Measurements from ENCODE around the gene OTC.

Gene OTC

GRCh38 chrX:38357747-38358673 lies 5.6 kb downstream of the OTC start:
- peak; percentile 30 for DNase-seq

GRCh38 chrX:38363046-38363445 lies 10.6 kb downstream of the OTC start:
- no peak for DNase-seq

- DNase-seq: no peak
Measured at GRCh38 chrX:38365954-38366353, 13.6 kb downstream of the OTC start.

- no peak for DNase-seq
Measured at GRCh38 chrX:38368774-38369173, 16.4 kb downstream of the OTC start.

GRCh38 chrX:38371641-38372040 lies 19.2 kb downstream of the OTC start:
- DNase-seq: no peak

GRCh38 chrX:38374431-38374830 lies 22.0 kb downstream of the OTC start:
- no peak for DNase-seq

- no peak for DNase-seq
Measured at GRCh38 chrX:38375891-38376290, 23.5 kb downstream of the OTC start.

GRCh38 chrX:38376747-38377146 lies 24.3 kb downstream of the OTC start:
- no peak for DNase-seq

- DNase-seq: no peak
Measured at GRCh38 chrX:38379088-38379487, 26.7 kb downstream of the OTC start.

GRCh38 chrX:38382663-38383062 lies 30.3 kb downstream of the OTC start:
- DNase-seq: no peak

GRCh38 chrX:38400389-38400910 lies 48.0 kb downstream of the OTC start:
- no peak for DNase-seq

GRCh38 chrX:38402118-38402517 lies 49.7 kb downstream of the OTC start:
- DNase-seq: no peak

- no peak for DNase-seq
Measured at GRCh38 chrX:38403834-38404233, 51.4 kb downstream of the OTC start.

- DNase-seq: no peak
Measured at GRCh38 chrX:38407126-38407525, 54.7 kb downstream of the OTC start.

GRCh38 chrX:38409289-38409688 lies 56.9 kb downstream of the OTC start:
- no peak for DNase-seq

GRCh38 chrX:38426785-38427184 lies 74.4 kb downstream of the OTC start:
- DNase-seq: peak; percentile 7

GRCh38 chrX:38431525-38431924 lies 79.1 kb downstream of the OTC start:
- DNase-seq: no peak

GRCh38 chrX:38435130-38435529 lies 82.7 kb downstream of the OTC start:
- DNase-seq: no peak

- DNase-seq: no peak
Measured at GRCh38 chrX:38437093-38437492, 84.7 kb downstream of the OTC start.

GRCh38 chrX:38438321-38438720 lies 85.9 kb downstream of the OTC start:
- no peak for DNase-seq

GRCh38 chrX:38452603-38453002 lies 100.2 kb downstream of the OTC start:
- DNase-seq: no peak

- no peak for DNase-seq
Measured at GRCh38 chrX:38458071-38458470, 105.7 kb downstream of the OTC start.

- no peak for DNase-seq
Measured at GRCh38 chrX:38462257-38462656, 109.9 kb downstream of the OTC start.

GRCh38 chrX:38465686-38466085 lies 113.3 kb downstream of the OTC start:
- DNase-seq: no peak
